GM06990 (cell line): ENCODE data around the gene TMEM181.

Experiments
- DNase-seq: peaks from one replicate; pipeline ENCODE4 v3.0.0-alpha.2; 2011; ENCODE audit not compliant: insufficient read length; ENCODE audit errors: extremely low read depth
- H3K27me3 ChIP-seq: replicated peaks from 2 replicates; pipeline ENCODE4 v1.6.0; 2011; ENCODE audit warnings: low read length; ENCODE audit not compliant: control insufficient read depth, insufficient read depth
- H3K36me3 ChIP-seq: 2 replicates; pipeline ENCODE4 v1.5.1; 2011; ENCODE audit warnings: low read length; ENCODE audit not compliant: control insufficient read depth, insufficient read depth
- H3K4me3 ChIP-seq: replicated peaks from 2 replicates; pipeline ENCODE4 v1.5.1; 2011; ENCODE audit warnings: low read depth, mild to moderate bottlenecking, control low read depth, low read length
- TF ChIP-seq, protein P1 (sequence below): IDR thresholded peaks from 2 replicates; pipeline ENCODE4 v1.5.1; 2011; ENCODE audit warnings: low read length, control low read depth, mild to moderate bottlenecking, inconsistent platforms; ENCODE audit not compliant: insufficient read depth, poor library complexity, severe bottlenecking

The TMEM181 gene

DNA sequence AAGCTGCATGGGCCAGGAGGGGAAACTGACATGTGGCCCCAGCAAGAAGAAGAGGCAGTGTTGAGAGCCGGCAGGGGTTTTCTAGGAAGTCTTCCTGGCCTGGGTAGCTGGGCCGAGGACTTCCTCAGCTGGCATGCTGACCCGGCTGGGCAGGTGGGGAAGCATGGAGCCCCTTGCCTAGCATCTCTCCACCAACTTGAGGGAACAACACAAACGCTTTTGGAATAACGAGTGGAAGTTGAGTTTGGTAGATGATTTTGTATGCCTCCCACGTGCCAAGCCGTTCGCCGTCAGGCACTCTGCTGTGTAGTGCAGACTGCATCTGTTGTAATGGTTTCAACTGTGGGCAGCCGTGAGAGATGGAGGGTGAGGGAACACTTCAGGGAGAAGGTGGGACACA is 7.3 kb downstream of the TMEM181 start:
- DNase-seq, result no peak
- Histone ChIP-seq H3K27me3 (no peaks in the 10 kb centered on the region), H3K4me3 (no peak overlapping the region), H3K36me3 (peaks cover 4% of the 10 kb centered on the region)
- TF ChIP-seq, protein P1, sequence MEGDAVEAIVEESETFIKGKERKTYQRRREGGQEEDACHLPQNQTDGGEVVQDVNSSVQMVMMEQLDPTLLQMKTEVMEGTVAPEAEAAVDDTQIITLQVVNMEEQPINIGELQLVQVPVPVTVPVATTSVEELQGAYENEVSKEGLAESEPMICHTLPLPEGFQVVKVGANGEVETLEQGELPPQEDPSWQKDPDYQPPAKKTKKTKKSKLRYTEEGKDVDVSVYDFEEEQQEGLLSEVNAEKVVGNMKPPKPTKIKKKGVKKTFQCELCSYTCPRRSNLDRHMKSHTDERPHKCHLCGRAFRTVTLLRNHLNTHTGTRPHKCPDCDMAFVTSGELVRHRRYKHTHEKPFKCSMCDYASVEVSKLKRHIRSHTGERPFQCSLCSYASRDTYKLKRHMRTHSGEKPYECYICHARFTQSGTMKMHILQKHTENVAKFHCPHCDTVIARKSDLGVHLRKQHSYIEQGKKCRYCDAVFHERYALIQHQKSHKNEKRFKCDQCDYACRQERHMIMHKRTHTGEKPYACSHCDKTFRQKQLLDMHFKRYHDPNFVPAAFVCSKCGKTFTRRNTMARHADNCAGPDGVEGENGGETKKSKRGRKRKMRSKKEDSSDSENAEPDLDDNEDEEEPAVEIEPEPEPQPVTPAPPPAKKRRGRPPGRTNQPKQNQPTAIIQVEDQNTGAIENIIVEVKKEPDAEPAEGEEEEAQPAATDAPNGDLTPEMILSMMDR, result no peak

DNA sequence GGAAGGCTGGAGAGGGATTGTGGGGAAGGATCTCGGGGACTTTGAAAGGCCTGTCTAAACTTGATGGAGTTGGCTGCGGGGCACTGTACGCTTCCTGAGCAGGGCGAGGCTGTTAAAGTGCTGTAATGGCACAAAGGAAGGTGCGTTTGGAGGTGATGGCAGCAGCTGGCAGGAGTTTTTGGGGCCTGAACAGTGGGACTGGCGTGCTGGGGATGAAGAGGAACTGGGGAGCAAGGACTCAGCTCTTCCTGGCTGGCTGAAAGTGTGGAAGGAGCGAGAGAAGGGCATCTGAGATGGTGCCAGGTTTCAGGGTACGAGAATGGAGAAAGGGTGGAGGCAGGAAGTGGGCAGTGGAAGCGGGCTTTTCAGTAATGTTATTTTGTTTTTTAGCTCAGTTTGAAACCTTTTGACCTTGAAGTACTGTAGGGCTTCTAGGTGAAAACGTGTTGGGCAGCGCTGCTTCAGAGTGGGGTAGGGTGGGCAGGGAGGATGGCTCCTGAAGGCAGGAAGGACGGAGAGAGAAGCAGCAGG is 8.0 kb downstream of the TMEM181 start:
- Histone ChIP-seq H3K27me3 (no peaks in the 10 kb centered on the region), H3K36me3 (peaks cover 4% of the 10 kb centered on the region), H3K4me3 (no peak overlapping the region)
- TF ChIP-seq, protein P1, result no peak
- DNase-seq, result no peak

DNA sequence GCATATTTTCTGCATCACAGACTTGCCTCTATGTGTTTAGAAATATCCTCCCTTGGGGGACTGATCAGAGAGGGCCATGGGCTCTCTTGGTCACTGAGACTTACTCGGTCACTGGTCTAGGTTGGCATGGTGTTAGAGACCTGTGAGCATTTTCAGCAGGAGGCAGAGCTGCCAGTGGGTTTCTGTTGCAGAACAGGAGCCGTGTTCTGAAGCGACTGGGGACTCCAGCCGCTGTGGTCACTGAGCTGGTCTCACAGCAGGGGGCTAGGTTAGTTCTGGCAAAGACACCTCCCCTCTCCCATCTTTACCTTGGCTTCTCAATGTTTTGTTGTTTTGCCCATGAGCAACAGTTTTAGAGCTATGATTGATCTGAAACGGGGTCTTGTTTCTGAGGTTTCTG is 8.7 kb downstream of the TMEM181 start:
- Histone ChIP-seq H3K27me3 (no peaks in the 10 kb centered on the region), H3K4me3 (no peak overlapping the region), H3K36me3 (peaks cover 5% of the 10 kb centered on the region)
- no peak for DNase-seq
- TF ChIP-seq, protein P1, result no peak

DNA sequence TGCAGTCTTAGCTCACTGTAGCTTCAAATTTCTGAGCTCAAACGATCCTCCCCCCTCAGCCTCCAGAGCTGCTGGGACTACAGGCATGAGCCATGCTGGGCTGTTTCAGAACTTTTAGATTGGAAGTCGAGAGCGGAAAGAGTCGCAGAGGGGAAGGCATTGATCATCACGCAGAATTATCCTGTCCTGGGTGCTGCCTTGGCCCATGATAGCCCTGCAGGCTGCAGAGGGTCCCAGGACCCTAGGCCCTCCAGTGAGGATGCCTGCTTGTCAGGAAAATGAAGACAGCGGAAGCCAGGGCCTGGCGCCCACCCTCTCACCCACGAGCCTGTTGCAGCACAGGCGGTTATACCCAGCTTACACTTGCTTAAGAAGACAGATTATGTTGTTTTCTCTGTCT is 9.1 kb downstream of the TMEM181 start:
- peaks cover 6% of the 10 kb centered on the region for H3K36me3 ChIP-seq
- no peak for DNase-seq
- TF ChIP-seq, protein P1, result no peak
- H3K27me3 ChIP-seq, result no peaks in the 10 kb centered on the region
- H3K4me3 ChIP-seq, result no peak overlapping the region

DNA sequence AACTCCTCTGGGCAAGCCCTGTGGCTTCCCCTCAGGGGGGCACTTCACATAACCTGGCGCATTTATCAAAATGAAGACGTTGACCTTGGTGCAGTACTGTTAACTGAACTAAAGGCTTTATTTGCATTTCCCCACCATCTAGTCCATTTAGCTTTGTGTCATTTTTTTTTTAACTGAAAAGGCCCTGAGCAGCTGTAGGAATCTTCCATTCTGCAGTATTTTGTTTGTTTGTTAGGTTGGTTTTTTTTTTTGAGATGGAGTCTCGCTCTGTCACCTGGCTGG is 10.7 kb downstream of the TMEM181 start:
- no peaks in the 10 kb centered on the region for H3K27me3 ChIP-seq
- H3K4me3 ChIP-seq, result no peak overlapping the region
- H3K36me3 ChIP-seq, result peaks cover 6% of the 10 kb centered on the region
- no peak for DNase-seq
- TF ChIP-seq, protein P1, result no peak
